ENCODE results near the gene NSMCE1.

- no peak for TF ChIP-seq POLR2A (IDR thresholded peaks at IDR 0.05; ENCODE audit: low read length)
- TF ChIP-seq GATA1 (IDR thresholded peaks at IDR 0.05; ENCODE audit: low read depth, low read length), result no peak
These were observed 34.9 kb upstream of the NSMCE1 start for GRCh38 chr16:27303256-27304100.
